Peyer's patch (tissue), 4 donors: Measurements from ENCODE around the gene SRGAP1. TPM values are rescaled to one million over a fixed set of nuclear protein-coding genes. Genes with fewer than 3 reads are reported as not detected.

Experiments used
- DNase-seq, 3 donors: peaks; one replicate each; pipeline ENCODE4 v3.0.0-alpha.2; 2017 to 2019
- H3K27ac ChIP-seq, 4 donors: fragments of 200-600 bp; sonication (generic); one replicate each; pipeline ENCODE4 v1.5.1; 2016 to 2019
- H3K27me3 ChIP-seq, 2 donors: fragments of 200-600 bp; sonication (generic); one replicate each; pipeline ENCODE4 v1.5.1; 2019
- H3K36me3 ChIP-seq, 3 donors: fragments of 200-600 bp; sonication (generic); one replicate each; pipeline ENCODE4 v1.5.1; 2016 to 2019
- H3K4me1 ChIP-seq, 4 donors: fragments of 200-600 bp; sonication (generic); one replicate each; pipeline ENCODE4 v1.5.1; 2016 to 2019
- H3K4me3 ChIP-seq, 4 donors: fragments of 200-600 bp; sonication (generic); 1 replicate in 3 of 4; 2 replicates in 1 of 4; pipeline ENCODE4 v1.5.1; 2016 to 2019; ENCODE audit warnings: mild to moderate bottlenecking in 1 of 4
- H3K9me3 ChIP-seq, 4 donors: fragments of 200-600 bp; sonication (generic); one replicate each; pipeline ENCODE4 v1.5.1; 2016 to 2019; ENCODE audit warnings: mild to moderate bottlenecking in 1 of 4
- POLR2A ChIP-seq, 2 donors: fragments of 450-650 bp; IDR thresholded peaks; one replicate each; pipeline ENCODE4 v1.5.1; 2017; ENCODE audit warnings: antibody characterized with exemption in 2 of 2, mild to moderate bottlenecking in 2 of 2, moderate library complexity in 2 of 2
- total RNA-seq, 4 donors: library from RNA; depleted of rRNA; stranded (reverse); fragments of >200 nt; gene quantifications; one replicate each; pipeline ENCODE4 v1.1.0, GENCODE V29; 2016
- TF ChIP-seq, protein P1 (sequence below), 6 experiments: fragments of 450-650 bp in 4 of 6; fragments of 200-600 bp in 2 of 6; sonication (generic) in 1 of 6; IDR thresholded peaks; one replicate each; pipeline ENCODE4 v1.5.1; 2017 to 2019; ENCODE audit warnings: antibody characterized with exemption in 6 of 6, mild to moderate bottlenecking in 3 of 6, moderate library complexity in 1 of 6

The SRGAP1 gene
- total RNA-seq, 4 donors from 2014 or later: 5.8 to 92.4 (median 16.4) TPM

DNA sequence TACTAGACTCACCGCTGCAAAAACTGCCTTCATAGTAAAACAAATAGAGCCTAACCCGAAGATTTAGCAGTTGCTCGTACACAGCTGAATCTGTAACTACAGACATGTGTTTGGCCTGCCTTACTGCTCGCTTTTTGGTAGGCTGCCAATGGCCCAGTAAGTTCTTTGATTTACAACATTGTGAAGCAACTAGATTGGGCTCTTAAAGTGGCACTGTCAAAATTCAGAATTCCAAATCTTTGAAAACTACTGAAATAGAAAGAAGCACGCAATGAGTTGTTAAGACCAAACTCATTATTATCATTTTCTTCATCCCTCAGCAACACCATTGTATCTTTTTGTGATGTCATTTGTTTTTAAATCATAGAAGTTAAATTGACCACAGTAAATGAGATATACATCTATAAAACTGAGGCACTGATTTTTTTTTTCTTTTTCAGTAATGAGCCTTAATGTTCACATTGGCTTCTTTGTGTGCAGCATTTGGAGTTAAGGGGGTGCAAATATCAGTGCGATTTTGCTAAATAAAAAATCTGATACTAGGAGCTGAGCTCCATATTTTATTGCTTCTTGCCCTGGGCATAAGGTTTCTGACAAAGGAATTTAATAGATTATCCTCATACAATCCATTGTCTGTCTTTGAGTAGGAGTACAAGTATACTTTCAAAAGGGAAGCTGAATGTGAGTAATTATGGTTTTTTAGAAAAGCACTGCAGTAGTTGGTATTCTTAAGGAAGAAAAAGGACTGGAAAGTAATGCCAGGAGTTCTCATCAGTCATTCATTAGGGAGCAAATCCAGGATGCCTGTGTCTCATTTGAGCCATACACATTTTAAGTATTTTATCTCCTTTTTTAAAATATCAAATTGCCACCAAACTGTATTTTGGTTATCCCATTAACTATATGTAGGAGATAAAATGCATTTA lies 239.0 kb downstream of the SRGAP1 start:
- peak overlapping the region in 2 of 4 donors; percentile 9 to 55 for H3K27ac ChIP-seq
- H3K9me3 ChIP-seq: no peaks in the 10 kb centered on the region
- H3K4me3 ChIP-seq: no peak overlapping the region
- peaks cover 0 to 26% (median 0%) of the 10 kb centered on the region in 4 donors for H3K4me1 ChIP-seq
- TF ChIP-seq POLR2A (IDR thresholded peaks at IDR 0.05): no peak
- TF ChIP-seq, protein P1, sequence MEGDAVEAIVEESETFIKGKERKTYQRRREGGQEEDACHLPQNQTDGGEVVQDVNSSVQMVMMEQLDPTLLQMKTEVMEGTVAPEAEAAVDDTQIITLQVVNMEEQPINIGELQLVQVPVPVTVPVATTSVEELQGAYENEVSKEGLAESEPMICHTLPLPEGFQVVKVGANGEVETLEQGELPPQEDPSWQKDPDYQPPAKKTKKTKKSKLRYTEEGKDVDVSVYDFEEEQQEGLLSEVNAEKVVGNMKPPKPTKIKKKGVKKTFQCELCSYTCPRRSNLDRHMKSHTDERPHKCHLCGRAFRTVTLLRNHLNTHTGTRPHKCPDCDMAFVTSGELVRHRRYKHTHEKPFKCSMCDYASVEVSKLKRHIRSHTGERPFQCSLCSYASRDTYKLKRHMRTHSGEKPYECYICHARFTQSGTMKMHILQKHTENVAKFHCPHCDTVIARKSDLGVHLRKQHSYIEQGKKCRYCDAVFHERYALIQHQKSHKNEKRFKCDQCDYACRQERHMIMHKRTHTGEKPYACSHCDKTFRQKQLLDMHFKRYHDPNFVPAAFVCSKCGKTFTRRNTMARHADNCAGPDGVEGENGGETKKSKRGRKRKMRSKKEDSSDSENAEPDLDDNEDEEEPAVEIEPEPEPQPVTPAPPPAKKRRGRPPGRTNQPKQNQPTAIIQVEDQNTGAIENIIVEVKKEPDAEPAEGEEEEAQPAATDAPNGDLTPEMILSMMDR (IDR thresholded peaks at IDR 0.05): no peak
- H3K27me3 ChIP-seq: no peaks in the 10 kb centered on the region
- peak in 1 of 3 donors; percentile 67 for DNase-seq
- no peaks in the 10 kb centered on the region for H3K36me3 ChIP-seq

DNA sequence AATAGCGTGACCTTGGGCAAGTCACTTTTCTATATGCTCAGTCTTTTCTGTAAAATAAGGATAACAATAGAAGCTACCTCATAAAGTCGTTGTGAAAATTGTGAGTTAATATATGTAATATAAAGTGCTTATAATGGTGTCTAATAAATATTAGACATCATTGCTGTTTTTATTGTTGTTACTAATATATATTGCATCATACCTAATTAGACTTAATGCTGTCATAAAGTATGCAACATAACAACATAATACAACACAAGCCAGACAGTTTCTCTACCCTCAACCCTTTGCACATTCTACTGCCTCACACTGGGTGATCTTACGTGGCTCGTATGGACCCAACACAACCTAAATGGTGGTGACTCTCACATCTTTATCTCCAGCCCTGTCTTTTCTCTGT lies 240.7 kb downstream of the SRGAP1 start:
- Histone ChIP-seq H3K27ac (no peak overlapping the region), H3K4me3 (no peak overlapping the region), H3K36me3 (no peaks in the 10 kb centered on the region), H3K9me3 (no peaks in the 10 kb centered on the region), H3K27me3 (no peaks in the 10 kb centered on the region), H3K4me1 (peaks cover 0 to 34% (median 0%) of the 10 kb centered on the region in 4 donors)
- TF ChIP-seq POLR2A (IDR thresholded peaks at IDR 0.05): no peak
- TF ChIP-seq, protein P1 (IDR thresholded peaks at IDR 0.05): no peak
- DNase-seq: no peak

DNA sequence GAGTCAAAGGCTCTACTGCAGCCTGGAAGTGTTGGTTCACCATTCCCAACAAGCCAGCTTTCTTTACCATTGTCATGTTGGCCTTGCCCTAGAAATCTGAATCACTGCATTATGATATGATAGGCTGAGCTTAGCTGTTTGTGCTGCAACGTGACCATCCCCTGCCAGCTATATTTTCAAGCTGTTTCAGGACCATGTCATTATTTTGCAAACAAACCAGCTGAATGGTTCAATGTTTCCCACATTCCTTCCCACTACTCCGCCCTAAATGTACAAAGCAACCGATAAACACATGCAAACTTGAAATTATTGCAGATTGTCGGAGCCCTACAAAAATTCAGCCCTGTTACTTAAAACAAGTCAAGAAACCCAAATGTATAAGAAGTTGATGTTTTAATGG lies 241.5 kb downstream of the SRGAP1 start:
- Histone ChIP-seq H3K27me3 (no peaks in the 10 kb centered on the region), H3K4me3 (no peak overlapping the region), H3K9me3 (no peaks in the 10 kb centered on the region), H3K4me1 (peaks cover 0 to 25% (median 0%) of the 10 kb centered on the region in 4 donors), H3K36me3 (no peaks in the 10 kb centered on the region), H3K27ac (no peak overlapping the region)
- TF ChIP-seq, protein P1 (IDR thresholded peaks at IDR 0.05): no peak
- no peak for TF ChIP-seq POLR2A (IDR thresholded peaks at IDR 0.05)
- no peak for DNase-seq

DNA sequence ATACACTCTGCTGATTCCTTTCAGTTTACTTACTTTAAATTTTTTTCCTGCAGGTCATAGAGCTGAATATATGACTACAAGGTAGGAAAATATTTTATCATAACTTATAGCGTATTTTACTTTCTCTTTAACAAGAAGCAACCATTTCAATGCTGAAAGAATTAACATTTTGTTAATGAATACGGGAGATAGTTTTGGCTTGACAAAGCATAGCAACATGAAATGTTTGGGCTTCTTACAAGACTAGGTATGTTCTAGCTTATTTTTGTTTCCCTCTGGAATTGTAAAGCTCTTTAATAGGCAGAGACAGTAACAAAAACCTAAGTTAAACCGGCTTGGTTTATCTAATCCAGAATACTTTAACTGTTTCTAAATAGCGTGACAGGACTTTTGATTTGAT lies 242.4 kb downstream of the SRGAP1 start:
- H3K27me3 ChIP-seq: no peaks in the 10 kb centered on the region
- no peak overlapping the region for H3K27ac ChIP-seq
- DNase-seq: no peak
- no peaks in the 10 kb centered on the region for H3K36me3 ChIP-seq
- H3K9me3 ChIP-seq: no peaks in the 10 kb centered on the region
- H3K4me3 ChIP-seq: no peak overlapping the region
- H3K4me1 ChIP-seq: peaks cover 0 to 22% (median 0%) of the 10 kb centered on the region in 4 donors
- TF ChIP-seq POLR2A (IDR thresholded peaks at IDR 0.05): no peak
- TF ChIP-seq, protein P1 (IDR thresholded peaks at IDR 0.05): no peak

DNA sequence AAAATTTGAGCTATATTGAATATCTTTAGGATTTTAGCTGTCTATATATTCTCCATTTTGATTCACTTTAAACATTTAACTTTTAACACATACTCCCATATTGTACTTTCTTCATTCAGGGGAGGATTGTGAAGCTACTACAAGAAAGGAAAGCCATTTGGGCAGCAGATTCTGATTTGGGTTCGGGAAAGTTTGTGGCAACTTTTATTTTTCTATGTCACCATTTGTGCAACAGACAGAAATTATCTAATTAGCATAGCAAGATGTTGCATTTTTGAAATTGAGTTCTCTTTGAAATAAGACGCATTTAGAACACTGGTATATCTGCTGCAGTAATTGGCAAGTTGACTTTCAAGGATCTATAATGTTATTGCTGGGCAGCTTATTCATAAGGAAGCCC lies 243.3 kb downstream of the SRGAP1 start:
- H3K4me1 ChIP-seq: peaks cover 0 to 14% (median 0%) of the 10 kb centered on the region in 4 donors

More for the DNA sequence above, 243.3 kb downstream of the SRGAP1 start:
- Histone ChIP-seq H3K27ac (peak overlapping the region in 1 of 4 donors; percentile 46), H3K27me3 (no peaks in the 10 kb centered on the region), H3K36me3 (no peaks in the 10 kb centered on the region), H3K4me3 (no peak overlapping the region), H3K9me3 (no peaks in the 10 kb centered on the region)
- DNase-seq: no peak
- TF ChIP-seq, protein P1 (IDR thresholded peaks at IDR 0.05): no peak
- TF ChIP-seq POLR2A (IDR thresholded peaks at IDR 0.05): no peak
